PC-9 (cell line): ENCODE measurements around the gene APC. TPM values are rescaled to one million over a fixed set of nuclear protein-coding genes. Genes with fewer than 3 reads are reported as not detected.

ENCODE experiments used
- BruUV-seq: library from RNA; stranded (reverse); fragments of 400-500 nt; replicated peaks from 2 replicates; lab custom pipeline; 2021; lab: Mats Ljungman, UMichigan
- CTCF ChIA-PET: fragments of 300-600 bp; sonication (Branson Sonifier 250); formaldehyde crosslinking; loops from one replicate; lab custom pipeline; 2022; ENCODE audit warnings: antibody characterized with exemption; lab: Charles Lee
- POLR2A ChIA-PET: fragments of 300-600 bp; sonication (Branson Sonifier 250); formaldehyde crosslinking; loops from one replicate; lab custom pipeline; 2022; ENCODE audit warnings: antibody characterized with exemption; ENCODE audit not compliant: unreplicated experiment; lab: Charles Lee
- DNase-seq, 2 experiments: peaks; one replicate each; pipeline versions ENCODE4 v3.0.0 to v3.0.0-alpha.2; 2015 to 2022; ENCODE audit warnings: mixed read lengths in 1 of 2
- H2AFZ ChIP-seq: fragments of 200-600 bp; sonication (generic); 2 replicates; pipeline ENCODE4 v1.8.1; 2017; ENCODE audit warnings: antibody characterized with exemption
- H3F3A ChIP-seq: fragments of 200-600 bp; sonication (generic); 2 replicates; pipeline ENCODE4 v1.8.1; 2017; ENCODE audit warnings: antibody characterized with exemption, mild to moderate bottlenecking, low read depth; ENCODE audit not compliant: insufficient read depth
- H3K27ac ChIP-seq: fragments of 200-600 bp; sonication (generic); 2 replicates; pipeline ENCODE4 v1.6.1; 2016; ENCODE audit warnings: mixed run types
- H3K27me3 ChIP-seq: fragments of 200-600 bp; sonication (generic); 2 replicates; pipeline ENCODE4 v1.6.1; 2016; ENCODE audit warnings: low read depth, mixed run types; ENCODE audit not compliant: insufficient read depth
- H3K36me3 ChIP-seq: fragments of 200-600 bp; sonication (generic); 2 replicates; pipeline ENCODE4 v1.6.1; 2016; ENCODE audit warnings: low read depth, mixed run types
- H3K4me1 ChIP-seq: fragments of 200-600 bp; sonication (generic); replicated peaks from 2 replicates; pipeline ENCODE4 v1.6.1; 2016; ENCODE audit warnings: mixed run types; ENCODE audit not compliant: insufficient read depth
- H3K4me2 ChIP-seq: fragments of 200-600 bp; sonication (generic); 2 replicates; pipeline ENCODE4 v1.6.1; 2017; ENCODE audit warnings: mixed run types
- H3K4me3 ChIP-seq: fragments of 200-600 bp; sonication (generic); 2 replicates; pipeline ENCODE4 v1.6.1; 2016; ENCODE audit warnings: mixed run types
- H3K79me2 ChIP-seq: fragments of 200-600 bp; sonication (generic); 2 replicates; pipeline ENCODE4 v1.6.1; 2017; ENCODE audit warnings: low read depth, mixed run types
- H3K9me2 ChIP-seq: fragments of 200-600 bp; sonication (generic); 2 replicates; pipeline ENCODE4 v1.8.1; 2017; ENCODE audit warnings: mild to moderate bottlenecking; ENCODE audit not compliant: insufficient read depth
- H3K9me3 ChIP-seq: fragments of 200-600 bp; sonication (generic); 2 replicates; pipeline ENCODE4 v1.8.1; 2016; ENCODE audit warnings: low read depth; ENCODE audit not compliant: insufficient read depth
- H4K20me1 ChIP-seq: fragments of 200-600 bp; sonication (generic); 2 replicates; pipeline ENCODE4 v1.8.1; 2017; ENCODE audit not compliant: insufficient read depth
- EZH2 ChIP-seq: fragments of 200-600 bp; sonication (generic); IDR thresholded peaks from 2 replicates; pipeline ENCODE4 v1.8.0; 2017; ENCODE audit warnings: antibody characterized with exemption, low read depth
- intact Hi-C: fragments of 100-400 bp; cut with micrococcal nuclease; formaldehyde crosslinking; loops from one replicate; pipeline ENCODE4 v1.10.0; 2022; ENCODE audit not compliant: unreplicated experiment
- total RNA-seq: library from RNA; stranded (reverse); gene quantifications from 2 replicates; pipeline ENCODE4 v1.2.3, GENCODE V29; 2021
- TF ChIP-seq, protein P1 (sequence below): fragments of 200-600 bp; sonication (generic); conservative IDR thresholded peaks from 2 replicates; pipeline ENCODE4 v1.6.1; 2017; ENCODE audit warnings: mixed run types, antibody characterized with exemption, mild to moderate bottlenecking, moderate library complexity

The APC gene
- total RNA-seq, 1 experiment from 2014 or later = 23.5 TPM

DNA sequence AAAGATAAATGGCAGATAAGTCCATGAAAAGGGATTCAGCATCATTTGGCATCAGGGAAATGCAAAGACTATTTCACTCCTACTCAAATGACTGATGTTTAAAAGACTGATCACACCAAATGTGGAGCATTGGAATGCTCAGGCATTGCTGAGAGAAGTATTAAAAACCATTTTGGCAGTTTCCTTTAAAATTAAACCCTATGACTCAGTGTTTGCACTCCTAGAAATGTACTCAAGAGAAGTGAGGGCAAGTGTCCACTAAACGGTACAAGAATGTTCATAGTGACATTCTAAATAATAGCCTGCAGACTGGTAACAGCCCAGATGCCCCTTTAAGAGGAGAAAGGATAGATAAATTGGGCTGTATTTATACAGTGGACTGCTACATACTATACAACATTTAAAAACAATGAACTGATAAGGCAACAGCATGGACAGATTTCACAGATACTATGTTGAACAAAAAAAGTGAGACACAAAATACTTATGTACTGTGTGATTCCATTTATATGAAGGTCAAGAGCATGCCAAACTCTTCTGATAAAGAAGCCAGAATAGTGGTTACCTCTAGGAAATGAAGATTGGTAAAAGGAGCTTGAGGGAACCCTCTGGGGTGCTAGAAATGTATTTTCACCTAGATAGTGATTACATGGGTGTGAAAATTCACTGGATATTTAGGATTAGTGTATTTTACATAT is 24.6 kb downstream of the APC start:
- no peak for TF ChIP-seq EZH2
- TF ChIP-seq, protein P1, sequence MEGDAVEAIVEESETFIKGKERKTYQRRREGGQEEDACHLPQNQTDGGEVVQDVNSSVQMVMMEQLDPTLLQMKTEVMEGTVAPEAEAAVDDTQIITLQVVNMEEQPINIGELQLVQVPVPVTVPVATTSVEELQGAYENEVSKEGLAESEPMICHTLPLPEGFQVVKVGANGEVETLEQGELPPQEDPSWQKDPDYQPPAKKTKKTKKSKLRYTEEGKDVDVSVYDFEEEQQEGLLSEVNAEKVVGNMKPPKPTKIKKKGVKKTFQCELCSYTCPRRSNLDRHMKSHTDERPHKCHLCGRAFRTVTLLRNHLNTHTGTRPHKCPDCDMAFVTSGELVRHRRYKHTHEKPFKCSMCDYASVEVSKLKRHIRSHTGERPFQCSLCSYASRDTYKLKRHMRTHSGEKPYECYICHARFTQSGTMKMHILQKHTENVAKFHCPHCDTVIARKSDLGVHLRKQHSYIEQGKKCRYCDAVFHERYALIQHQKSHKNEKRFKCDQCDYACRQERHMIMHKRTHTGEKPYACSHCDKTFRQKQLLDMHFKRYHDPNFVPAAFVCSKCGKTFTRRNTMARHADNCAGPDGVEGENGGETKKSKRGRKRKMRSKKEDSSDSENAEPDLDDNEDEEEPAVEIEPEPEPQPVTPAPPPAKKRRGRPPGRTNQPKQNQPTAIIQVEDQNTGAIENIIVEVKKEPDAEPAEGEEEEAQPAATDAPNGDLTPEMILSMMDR = no peak
- Histone ChIP-seq H3K4me1 (no peaks in the 10 kb centered on the region), H3K36me3 (no peaks in the 10 kb centered on the region), H3K27me3 (no peaks in the 10 kb centered on the region), H3K79me2 (no peaks in the 10 kb centered on the region), H3K27ac (no peak overlapping the region), H4K20me1 (no peaks in the 10 kb centered on the region), H3F3A (no peaks in the 10 kb centered on the region), H2AFZ (no peak overlapping the region), H3K9me2 (no peaks in the 10 kb centered on the region), H3K4me3 (no peak overlapping the region), H3K9me3 (no peaks in the 10 kb centered on the region), H3K4me2 (no peak overlapping the region)
- ChIA-PET CTCF (no interaction called here), POLR2A (no interaction called here)
- no TSS peak for BruUV-seq
- intact Hi-C loops = no loop called here
- no peak for DNase-seq

GRCh38 chr5:112763165-112763564 is 25.5 kb downstream of the APC start:
- H3F3A ChIP-seq = no peaks in the 10 kb centered on the region
- BruUV-seq = no TSS peak
- H3K4me3 ChIP-seq = no peak overlapping the region
- H3K4me2 ChIP-seq = no peak overlapping the region
- no peak for DNase-seq
- H3K36me3 ChIP-seq = no peaks in the 10 kb centered on the region
- CTCF ChIA-PET = no interaction called here
- no peaks in the 10 kb centered on the region for H3K9me3 ChIP-seq
- no peaks in the 10 kb centered on the region for H3K79me2 ChIP-seq
- H2AFZ ChIP-seq = no peak overlapping the region
- H4K20me1 ChIP-seq = no peaks in the 10 kb centered on the region
- POLR2A ChIA-PET = no interaction called here
- intact Hi-C loops = no loop called here
- no peak overlapping the region for H3K27ac ChIP-seq
- H3K4me1 ChIP-seq = no peaks in the 10 kb centered on the region
- no peak for TF ChIP-seq EZH2
- TF ChIP-seq, protein P1 = no peak
- no peaks in the 10 kb centered on the region for H3K9me2 ChIP-seq
- H3K27me3 ChIP-seq = no peaks in the 10 kb centered on the region

GRCh38 chr5:112772124-112772523 is 34.4 kb downstream of the APC start:
- no TSS peak for BruUV-seq
- H3K4me3 ChIP-seq = no peak overlapping the region
- no peaks in the 10 kb centered on the region for H4K20me1 ChIP-seq
- H3K9me3 ChIP-seq = no peaks in the 10 kb centered on the region
- intact Hi-C loops = no loop called here
- H3F3A ChIP-seq = no peaks in the 10 kb centered on the region
- H3K36me3 ChIP-seq = no peaks in the 10 kb centered on the region
- ChIA-PET CTCF (no interaction called here), POLR2A (no interaction called here)
- H2AFZ ChIP-seq = no peak overlapping the region
- TF ChIP-seq, protein P1 = no peak
- no peak for TF ChIP-seq EZH2
- 0 out of 2 replicates have a peak, but pooled peaks cover 3% of the 10 kb centered on the region for H3K9me2 ChIP-seq
- H3K79me2 ChIP-seq = no peaks in the 10 kb centered on the region
- DNase-seq = no peak
- no peaks in the 10 kb centered on the region for H3K4me1 ChIP-seq
- H3K27me3 ChIP-seq = no peaks in the 10 kb centered on the region
- H3K4me2 ChIP-seq = no peak overlapping the region
- H3K27ac ChIP-seq = no peak overlapping the region
